ENCODE measurements around the gene NKX6-2. TPM values are rescaled to one million over a fixed set of nuclear protein-coding genes. Genes with fewer than 3 reads are reported as not detected.

Gene NKX6-2
- polyA plus RNA-seq, 1 donor (not counting 4 experiments of a cell fraction or from before 2014, with no cell fraction given), result not detected

- Histone ChIP-seq H4K20me1 (ENCODE audit: control insufficient read depth, extremely low read depth, insufficient read depth, low read length) (no peaks in the 10 kb centered on the region), H3K9ac (ENCODE audit: control insufficient read depth, extremely low read depth, insufficient read depth, low read length) (no peak overlapping the region), H2AFZ (ENCODE audit: control insufficient read depth, low read length) (no peak overlapping the region), H3K27ac (ENCODE audit: control insufficient read depth, insufficient read depth, low read length) (no peak overlapping the region), H3K79me2 (ENCODE audit: control insufficient read depth, insufficient read depth, low read length) (no peaks in the 10 kb centered on the region), H3K4me2 (ENCODE audit: control insufficient read depth, extremely low read depth, insufficient read depth, low read depth, low read length) (no peak overlapping the region), H3K4me3 (ENCODE audit: control insufficient read depth in 2 of 3, extremely low read depth in 1 of 3, insufficient read depth in 2 of 3, low read depth in 1 of 3, low read length in 3 of 3) (no peak overlapping the region), H3K9me3 (ENCODE audit: control insufficient read depth, low read depth, low read length) (peaks cover 6% of the 10 kb centered on the region), H3K4me1 (ENCODE audit: control insufficient read depth, extremely low read depth, insufficient read depth, low read length) (no peaks in the 10 kb centered on the region), H3K9me1 (ENCODE audit: control insufficient read depth, extremely low read depth, insufficient read depth, low read length) (no peaks in the 10 kb centered on the region), H3K36me3 (ENCODE audit: control insufficient read depth in 2 of 2, extremely low read depth in 1 of 2, insufficient read depth in 2 of 2, low read length in 2 of 2) (no peaks in the 10 kb centered on the region), H3K27me3 (ENCODE audit: control insufficient read depth, extremely low read depth, insufficient read depth, low read length) (no peaks in the 10 kb centered on the region)
- dilution Hi-C loops (cut with MboI; ENCODE audit: extremely low pct_ligation_motif_present, low sequenced_read_pairs), result no loop called here
- no peak for TF ChIP-seq EZH2 (IDR thresholded peaks at IDR 0.05; ENCODE audit: low read length)
- no peak for TF ChIP-seq CTCF (optimal IDR thresholded peaks at IDR 0.05 in 1 of 3, IDR thresholded peaks at IDR 0.05 in 1 of 3, conservative IDR thresholded peaks at IDR 0.05 in 1 of 3; ENCODE audit: extremely low read depth in 1 of 3, insufficient read depth in 2 of 3, low read length in 3 of 3)
- DNase-seq (ENCODE audit: low read depth, low spot score) (no peak), FAIRE-seq (no peak)
Observed at GRCh38 chr10:132802048-132802447, 16.1 kb upstream of the NKX6-2 start.

GRCh38 chr10:132799865-132800264 is 13.9 kb upstream of the NKX6-2 start:
- no peaks in the 10 kb centered on the region for H3K4me1 ChIP-seq (ENCODE audit: control insufficient read depth, extremely low read depth, insufficient read depth, low read length)
- H3K9me1 ChIP-seq (ENCODE audit: control insufficient read depth, extremely low read depth, insufficient read depth, low read length), result no peaks in the 10 kb centered on the region
- dilution Hi-C loops (cut with MboI; ENCODE audit: extremely low pct_ligation_motif_present, low sequenced_read_pairs), result no loop called here

More at GRCh38 chr10:132799865-132800264, 13.9 kb upstream of the NKX6-2 start:
- TF ChIP-seq CTCF (optimal IDR thresholded peaks at IDR 0.05 in 1 of 3, IDR thresholded peaks at IDR 0.05 in 1 of 3, conservative IDR thresholded peaks at IDR 0.05 in 1 of 3; ENCODE audit: extremely low read depth in 1 of 3, insufficient read depth in 2 of 3, low read length in 3 of 3) (no peak), EZH2 (IDR thresholded peaks at IDR 0.05; ENCODE audit: low read length) (no peak)
- Histone ChIP-seq H2AFZ (ENCODE audit: control insufficient read depth, low read length) (no peak overlapping the region), H3K9ac (ENCODE audit: control insufficient read depth, extremely low read depth, insufficient read depth, low read length) (no peak overlapping the region), H4K20me1 (ENCODE audit: control insufficient read depth, extremely low read depth, insufficient read depth, low read length) (no peaks in the 10 kb centered on the region), H3K9me3 (ENCODE audit: control insufficient read depth, low read depth, low read length) (peaks cover 6% of the 10 kb centered on the region), H3K36me3 (ENCODE audit: control insufficient read depth in 2 of 2, extremely low read depth in 1 of 2, insufficient read depth in 2 of 2, low read length in 2 of 2) (no peaks in the 10 kb centered on the region), H3K4me2 (ENCODE audit: control insufficient read depth, extremely low read depth, insufficient read depth, low read depth, low read length) (no peak overlapping the region), H3K4me3 (ENCODE audit: control insufficient read depth in 2 of 3, extremely low read depth in 1 of 3, insufficient read depth in 2 of 3, low read depth in 1 of 3, low read length in 3 of 3) (no peak overlapping the region), H3K27me3 (ENCODE audit: control insufficient read depth, extremely low read depth, insufficient read depth, low read length) (peaks cover 3% of the 10 kb centered on the region), H3K27ac (ENCODE audit: control insufficient read depth, insufficient read depth, low read length) (no peak overlapping the region), H3K79me2 (ENCODE audit: control insufficient read depth, insufficient read depth, low read length) (no peaks in the 10 kb centered on the region)
- DNase-seq (ENCODE audit: low read depth, low spot score), result no peak
- FAIRE-seq, result no peak
